Cardiac fibroblast (primary cell): Measurements from ENCODE around the gene ADGRL3.
"Not testable (repeated sequence)": the region's sequence is repeated elsewhere in the genome, so short reads cannot be mapped to it uniquely, and the experiment has no call there.

Experiments used
- DNase-seq, 2 donors: peaks; one replicate each; pipeline versions ENCODE4 v3.0.0 to v3.0.0-alpha.2; 2010; ENCODE audit warnings: low read depth in 2 of 2
- H3K4me3 ChIP-seq, 2 donors: replicated peaks in 1 of 2; 1 replicate in 1 of 2; 2 replicates in 1 of 2; pipeline ENCODE4 v1.5.1; 2011; ENCODE audit warnings: low read depth in 2 of 2, low read length in 2 of 2, mild to moderate bottlenecking in 2 of 2, moderate library complexity in 1 of 2
- TF ChIP-seq, protein P1 (sequence below): IDR thresholded peaks from one replicate; pipeline ENCODE4 v1.5.1; 2011; ENCODE audit warnings: low read depth, mild to moderate bottlenecking, low read length, inconsistent platforms

The ADGRL3 gene

DNA sequence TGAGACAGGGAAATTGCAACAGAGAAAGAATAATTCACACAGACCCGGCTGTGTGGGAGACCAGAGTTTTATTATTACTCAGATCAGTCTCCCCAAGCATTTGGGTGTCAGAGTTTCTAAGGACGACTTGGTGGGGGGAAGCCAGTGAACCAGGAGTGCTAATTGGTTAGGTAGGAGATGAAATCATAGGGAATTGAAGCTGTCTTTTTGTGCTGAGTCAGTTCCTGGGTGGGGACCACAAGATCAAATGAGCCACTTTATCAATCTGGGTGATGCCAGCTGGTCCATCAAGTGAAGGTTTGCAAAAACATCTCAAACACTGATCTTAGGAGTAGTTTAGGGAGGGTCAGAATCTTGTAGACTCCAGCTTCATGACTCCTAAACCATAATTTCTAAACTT is 560.7 kb downstream of the ADGRL3 start:
- TF ChIP-seq, protein P1, sequence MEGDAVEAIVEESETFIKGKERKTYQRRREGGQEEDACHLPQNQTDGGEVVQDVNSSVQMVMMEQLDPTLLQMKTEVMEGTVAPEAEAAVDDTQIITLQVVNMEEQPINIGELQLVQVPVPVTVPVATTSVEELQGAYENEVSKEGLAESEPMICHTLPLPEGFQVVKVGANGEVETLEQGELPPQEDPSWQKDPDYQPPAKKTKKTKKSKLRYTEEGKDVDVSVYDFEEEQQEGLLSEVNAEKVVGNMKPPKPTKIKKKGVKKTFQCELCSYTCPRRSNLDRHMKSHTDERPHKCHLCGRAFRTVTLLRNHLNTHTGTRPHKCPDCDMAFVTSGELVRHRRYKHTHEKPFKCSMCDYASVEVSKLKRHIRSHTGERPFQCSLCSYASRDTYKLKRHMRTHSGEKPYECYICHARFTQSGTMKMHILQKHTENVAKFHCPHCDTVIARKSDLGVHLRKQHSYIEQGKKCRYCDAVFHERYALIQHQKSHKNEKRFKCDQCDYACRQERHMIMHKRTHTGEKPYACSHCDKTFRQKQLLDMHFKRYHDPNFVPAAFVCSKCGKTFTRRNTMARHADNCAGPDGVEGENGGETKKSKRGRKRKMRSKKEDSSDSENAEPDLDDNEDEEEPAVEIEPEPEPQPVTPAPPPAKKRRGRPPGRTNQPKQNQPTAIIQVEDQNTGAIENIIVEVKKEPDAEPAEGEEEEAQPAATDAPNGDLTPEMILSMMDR, result no peak
- H3K4me3 ChIP-seq, result no peak overlapping the region
- DNase-seq, result no peak

DNA sequence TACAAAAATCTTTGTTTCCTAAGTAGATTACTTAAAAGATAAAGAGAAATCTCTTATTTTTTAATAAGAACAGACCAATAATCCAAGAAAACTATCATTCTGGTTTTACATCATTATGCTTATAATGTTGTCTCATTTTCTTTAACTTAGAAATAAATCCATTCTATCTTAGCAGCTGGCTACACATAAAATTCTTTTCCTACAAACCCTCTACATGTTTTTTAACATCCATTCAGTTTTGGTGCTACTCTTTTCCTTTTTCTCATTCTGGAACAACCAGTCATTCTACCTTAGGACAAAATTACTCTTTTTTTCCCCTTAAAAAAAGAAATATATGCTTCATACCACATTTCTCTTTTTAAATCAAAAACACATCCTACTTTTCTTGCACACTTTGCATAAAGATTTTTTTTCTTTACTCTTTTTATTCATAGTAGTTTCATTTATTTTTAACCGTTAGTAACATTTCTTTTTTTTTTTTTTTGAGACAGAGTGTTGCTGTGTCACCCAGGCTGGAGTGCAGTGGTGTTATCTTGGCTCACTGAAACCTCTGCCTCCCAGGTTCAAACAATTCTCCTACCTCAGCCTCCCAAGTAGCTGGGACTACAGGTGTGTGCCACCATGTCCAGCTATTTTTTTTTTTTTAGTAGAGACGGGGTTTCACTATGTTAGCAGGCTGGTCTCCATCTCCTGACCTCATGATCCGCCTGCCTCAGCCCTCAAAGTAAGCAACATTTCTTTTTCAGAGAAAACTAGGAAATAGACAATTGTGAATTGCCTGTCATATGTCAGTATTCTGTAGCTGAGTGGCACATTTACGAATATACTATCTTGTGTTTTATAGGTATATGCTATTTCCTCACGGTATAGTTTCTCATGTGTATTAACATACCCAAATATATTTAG is 562.8 kb downstream of the ADGRL3 start:
- H3K4me3 ChIP-seq, result no peak overlapping the region
- DNase-seq, result no peak
- TF ChIP-seq, protein P1, result no peak

DNA sequence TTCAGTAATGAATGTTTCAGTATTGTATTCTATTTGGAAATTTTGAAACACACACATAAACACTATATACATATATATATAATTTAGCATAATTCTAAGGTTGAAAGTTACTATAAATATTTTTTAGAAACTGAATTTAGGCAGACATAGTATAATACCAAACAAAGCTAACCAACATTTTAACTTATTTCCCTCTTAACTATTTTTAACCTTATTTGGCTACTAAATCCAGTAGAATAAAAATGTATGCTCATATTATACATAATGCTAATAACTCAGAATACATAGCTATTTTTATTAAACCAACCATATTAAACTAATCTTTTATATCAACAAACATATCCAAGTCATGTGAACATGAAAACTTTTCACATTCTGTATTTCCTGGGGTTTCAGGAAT is 563.6 kb downstream of the ADGRL3 start:
- TF ChIP-seq, protein P1, result no peak
- H3K4me3 ChIP-seq, result no peak overlapping the region
- DNase-seq, result no peak

DNA sequence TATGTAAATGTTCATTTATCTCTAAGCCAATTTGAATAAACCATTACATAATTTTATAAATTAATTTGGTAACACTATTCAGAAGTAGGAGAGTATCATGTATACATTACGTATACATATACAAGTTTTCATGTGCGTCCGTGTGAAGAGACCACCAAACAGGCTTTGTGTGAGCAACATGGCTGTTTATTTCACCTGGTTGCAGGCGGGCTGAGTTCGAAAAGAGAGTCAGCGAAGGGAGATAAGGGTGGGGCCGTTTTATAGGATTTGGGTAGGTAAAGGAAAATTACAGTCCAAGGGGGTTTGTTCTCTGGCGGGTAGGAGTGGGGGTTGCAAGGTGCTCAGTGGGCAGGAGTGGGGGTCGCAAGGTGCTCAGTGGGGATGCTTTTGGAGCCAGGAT is 564.0 kb downstream of the ADGRL3 start:
- DNase-seq, result not testable (repeated sequence)

DNA sequence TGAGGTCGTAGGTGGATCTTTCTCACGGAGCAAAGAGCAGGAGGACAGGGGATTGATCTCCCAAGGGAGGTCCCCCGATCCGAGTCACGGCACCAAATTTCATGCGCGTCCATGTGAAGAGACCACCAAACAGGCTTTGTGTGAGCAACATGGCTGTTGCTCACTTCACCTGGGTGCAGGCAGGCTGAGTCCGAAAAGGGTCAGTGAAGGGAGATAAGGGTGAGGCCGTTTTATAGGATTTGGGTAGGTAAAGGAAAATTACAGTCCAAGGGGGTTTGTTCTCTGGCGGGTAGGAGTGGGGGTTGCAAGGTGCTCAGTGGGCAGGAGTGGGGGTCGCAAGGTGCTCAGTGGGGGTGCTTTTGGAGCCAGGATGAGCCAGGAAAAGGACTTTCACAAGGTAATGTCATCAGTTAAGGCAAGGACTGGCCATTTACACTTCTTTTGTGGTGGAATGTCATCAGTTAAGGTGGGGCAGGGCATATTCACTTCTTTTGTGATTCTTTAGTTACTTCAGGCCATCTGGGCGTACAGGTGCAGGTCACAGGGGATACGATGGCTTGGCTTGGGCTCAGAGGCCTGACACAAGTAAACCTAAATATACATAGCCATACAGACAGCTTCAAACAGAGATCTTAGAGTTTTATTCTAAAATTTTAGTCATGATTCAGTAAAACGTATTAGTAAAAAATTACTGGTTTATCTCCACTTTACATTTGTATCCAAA is 569.5 kb downstream of the ADGRL3 start:
- DNase-seq, H3K4me3 ChIP-seq: not testable (repeated sequence)

More for the DNA sequence above, 564.0 kb downstream of the ADGRL3 start:
- H3K4me3 ChIP-seq, result not testable (repeated sequence)

DNA sequence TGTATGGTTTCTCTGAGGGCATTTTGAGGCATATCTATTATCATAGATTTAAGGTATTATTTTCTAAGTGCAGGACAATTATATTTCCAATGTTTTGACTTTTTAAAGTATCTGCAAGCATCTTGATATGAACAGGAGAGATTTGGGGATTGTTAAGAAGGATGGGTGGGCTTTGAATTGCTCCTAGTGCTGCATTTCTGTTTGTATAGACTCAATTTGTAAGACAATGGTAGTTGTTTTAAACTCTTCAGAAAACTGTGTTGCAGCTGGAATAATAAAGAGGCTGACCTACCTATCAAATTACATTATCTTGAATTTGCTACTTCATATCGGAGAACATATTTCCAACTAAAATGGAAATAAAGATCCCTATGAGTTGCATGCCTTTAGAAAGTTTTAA is 570.3 kb downstream of the ADGRL3 start:
- H3K4me3 ChIP-seq, result no peak overlapping the region
- no peak for DNase-seq

DNA sequence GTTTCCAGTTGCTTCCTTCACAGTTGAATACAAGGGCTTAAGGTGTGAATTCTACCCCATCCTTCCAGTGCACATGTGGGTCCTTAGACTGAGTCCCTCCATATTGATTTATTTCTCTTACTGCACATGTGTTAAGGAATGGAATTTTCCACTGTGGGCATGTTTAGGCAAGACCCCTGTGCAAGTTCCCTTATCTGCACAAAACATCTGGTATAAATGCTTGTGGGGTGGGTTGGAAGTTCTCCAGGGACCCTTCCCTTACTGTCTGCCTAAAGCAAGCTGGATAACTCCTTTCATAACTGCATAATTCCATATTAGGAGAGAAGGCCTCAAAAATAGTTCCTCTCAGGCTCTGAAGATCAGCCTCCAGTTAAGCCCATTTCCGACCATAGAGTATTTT is 570.9 kb downstream of the ADGRL3 start:
- no peak for DNase-seq
- TF ChIP-seq, protein P1, result no peak
- no peak overlapping the region for H3K4me3 ChIP-seq

More for the DNA sequence above, 570.3 kb downstream of the ADGRL3 start:
- TF ChIP-seq, protein P1, result no peak
